NCI-H187 (cell line): ENCODE data around the gene CDKAL1.
A peak's percentile ranks its signal among the peaks of the same experiment; 100 is the strongest.
"Not testable (repeated sequence)": the region's sequence is repeated elsewhere in the genome, so short reads cannot be mapped to it uniquely, and the experiment has no call there.

Source experiments
- DNase-seq, 2 experiments: peaks; one replicate each; lab custom pipeline; 2025; lab: John Stamatoyannopoulos, UW

The CDKAL1 gene

GRCh38 chr6:21074484-21074883, 540.2 kb downstream of the CDKAL1 start:
- no peak for DNase-seq

- DNase-seq, result no peak
These were observed 541.7 kb downstream of the CDKAL1 start for GRCh38 chr6:21075986-21076385.

GRCh38 chr6:21078497-21078896, 544.2 kb downstream of the CDKAL1 start:
- no peak for DNase-seq

GRCh38 chr6:21079468-21080048, 545.3 kb downstream of the CDKAL1 start:
- DNase-seq, result no peak

- DNase-seq, result no peak
These were observed 546.0 kb downstream of the CDKAL1 start for GRCh38 chr6:21080221-21080620.

- no peak for DNase-seq
These were observed 547.8 kb downstream of the CDKAL1 start for GRCh38 chr6:21082091-21082490.

GRCh38 chr6:21083708-21084107, 549.5 kb downstream of the CDKAL1 start:
- DNase-seq, result no peak

- no peak for DNase-seq
These were observed 550.4 kb downstream of the CDKAL1 start for GRCh38 chr6:21084656-21085055.

GRCh38 chr6:21085211-21085610, 551.0 kb downstream of the CDKAL1 start:
- DNase-seq, result no peak

GRCh38 chr6:21085643-21086042, 551.4 kb downstream of the CDKAL1 start:
- DNase-seq, result no peak

GRCh38 chr6:21087188-21087587, 552.9 kb downstream of the CDKAL1 start:
- DNase-seq, result no peak

- DNase-seq, result no peak
These were observed 557.2 kb downstream of the CDKAL1 start for GRCh38 chr6:21091411-21091810.

GRCh38 chr6:21092231-21092772, 558.0 kb downstream of the CDKAL1 start:
- not testable (repeated sequence) for DNase-seq

- no peak for DNase-seq
These were observed 561.2 kb downstream of the CDKAL1 start for GRCh38 chr6:21095462-21095861.

- no peak for DNase-seq
These were observed 563.9 kb downstream of the CDKAL1 start for GRCh38 chr6:21098134-21098533.

- peak; percentile 8 to 66 for DNase-seq
These were observed 564.5 kb downstream of the CDKAL1 start for GRCh38 chr6:21098744-21099143.

- no peak for DNase-seq
These were observed 565.4 kb downstream of the CDKAL1 start for GRCh38 chr6:21099338-21100314.

- no peak for DNase-seq
These were observed 566.7 kb downstream of the CDKAL1 start for GRCh38 chr6:21100991-21101390.

GRCh38 chr6:21101694-21102093, 567.4 kb downstream of the CDKAL1 start:
- peak in 1 of 2 experiments; percentile 17 for DNase-seq

- DNase-seq, result no peak
These were observed 567.9 kb downstream of the CDKAL1 start for GRCh38 chr6:21102201-21102600.

GRCh38 chr6:21102624-21103023, 568.4 kb downstream of the CDKAL1 start:
- no peak for DNase-seq

GRCh38 chr6:21103626-21104224, 569.5 kb downstream of the CDKAL1 start:
- DNase-seq, result no peak

GRCh38 chr6:21104288-21104687, 570.0 kb downstream of the CDKAL1 start:
- no peak for DNase-seq
